NCI-H460 (cell line): ENCODE results near the gene KIFC3. TPM values are rescaled to one million over a fixed set of nuclear protein-coding genes. Genes with fewer than 3 reads are reported as not detected.
"Not testable (repeated sequence)": the region's sequence is repeated elsewhere in the genome, so short reads cannot be mapped to it uniquely, and the experiment has no call there.

Experiments used
- DNase-seq: peaks from one replicate; pipeline ENCODE4 v3.0.0-alpha.2; 2016; ENCODE audit warnings: low read depth; ENCODE audit errors: extremely low read depth
- total RNA-seq: library from RNA; depleted of rRNA; stranded (reverse); fragments of >200 nt; shearing (Covaris generic); gene quantifications from 2 replicates; pipeline ENCODE4 v1.2.3, GENCODE V29; 2014

KIFC3 gene
- total RNA-seq, 1 experiment from 2014 or later: 300 TPM

- no peak for DNase-seq
These were observed 23.2 kb upstream of the KIFC3 start for GRCh38 chr16:57825298-57826044.

GRCh38 chr16:57824888-57825287 is 22.6 kb upstream of the KIFC3 start:
- no peak for DNase-seq

- DNase-seq: no peak
These were observed 21.5 kb upstream of the KIFC3 start for GRCh38 chr16:57823836-57824235.

GRCh38 chr16:57822856-57823255 is 20.6 kb upstream of the KIFC3 start:
- DNase-seq: no peak

GRCh38 chr16:57822018-57822553 is 19.8 kb upstream of the KIFC3 start:
- no peak for DNase-seq

GRCh38 chr16:57821149-57821971 is 19.1 kb upstream of the KIFC3 start:
- DNase-seq: no peak

GRCh38 chr16:57818377-57819064 is 16.2 kb upstream of the KIFC3 start:
- DNase-seq: no peak

GRCh38 chr16:57817680-57818079 is 15.4 kb upstream of the KIFC3 start:
- no peak for DNase-seq

GRCh38 chr16:57815987-57816745 is 13.9 kb upstream of the KIFC3 start:
- DNase-seq: no peak

GRCh38 chr16:57814896-57815295 is 12.6 kb upstream of the KIFC3 start:
- DNase-seq: no peak

GRCh38 chr16:57813466-57813865 is 11.2 kb upstream of the KIFC3 start:
- no peak for DNase-seq

- not testable (repeated sequence) for DNase-seq
These were observed 9.0 kb upstream of the KIFC3 start for GRCh38 chr16:57811340-57811739.

GRCh38 chr16:57810197-57811031 is 8.1 kb upstream of the KIFC3 start:
- peak; percentile 99 for DNase-seq

GRCh38 chr16:57809276-57810196 is 7.2 kb upstream of the KIFC3 start:
- DNase-seq: no peak

- no peak for DNase-seq
These were observed 6.4 kb upstream of the KIFC3 start for GRCh38 chr16:57808589-57809228.

- peak; percentile 99 for DNase-seq
These were observed 5.8 kb upstream of the KIFC3 start for GRCh38 chr16:57807968-57808528.

- peak; percentile 84 for DNase-seq
These were observed 5.1 kb upstream of the KIFC3 start for GRCh38 chr16:57807252-57807967.
